NCI-H82 treated with DMSO at 0.1 percent for 48 hours (cell line): Measurements from ENCODE around the gene HNRNPDL.
"Not testable (repeated sequence)": the region's sequence is repeated elsewhere in the genome, so short reads cannot be mapped to it uniquely, and the experiment has no call there.

ENCODE experiments used
- DNase-seq: peaks from one replicate; lab custom pipeline; 2025; ENCODE audit not compliant: unreplicated experiment; lab: John Stamatoyannopoulos, UW

The HNRNPDL gene

GRCh38 chr4:82430193-82430963 lies at the start of gene HNRNPDL, which contains the start of gene ENOPH1:
Gene HNRNPDL (minus strand): TSS chr4:82430462. CDS start chr4:82429690, 772 bp downstream.
Gene ENOPH1 (plus strand): TSS chr4:82430590. CDS start chr4:82430830, 240 bp downstream.
- peak; percentile 75 for DNase-seq

GRCh38 chr4:82479562-82479961 lies 49.3 kb upstream of the HNRNPDL start:
- DNase-seq = no peak

- DNase-seq = not testable (repeated sequence)
Observed at GRCh38 chr4:82477469-82477868, 47.2 kb upstream of the HNRNPDL start.

- DNase-seq = not testable (repeated sequence)
Observed at GRCh38 chr4:82475931-82476330, 45.7 kb upstream of the HNRNPDL start.

- DNase-seq = no peak
Observed at GRCh38 chr4:82473621-82474164, 43.4 kb upstream of the HNRNPDL start.

- DNase-seq = not testable (repeated sequence)
Observed at GRCh38 chr4:82473080-82473479, 42.8 kb upstream of the HNRNPDL start.

GRCh38 chr4:82469791-82470345 lies 39.6 kb upstream of the HNRNPDL start:
- no peak for DNase-seq

- no peak for DNase-seq
Observed at GRCh38 chr4:82467471-82467870, 37.2 kb upstream of the HNRNPDL start.

GRCh38 chr4:82463221-82463620 lies 33.0 kb upstream of the HNRNPDL start:
- no peak for DNase-seq

GRCh38 chr4:82462415-82462831 lies 32.2 kb upstream of the HNRNPDL start:
- peak; percentile 60 for DNase-seq

- DNase-seq = no peak
Observed at GRCh38 chr4:82461710-82462109, 31.4 kb upstream of the HNRNPDL start.

GRCh38 chr4:82458729-82459128 lies 28.5 kb upstream of the HNRNPDL start:
- no peak for DNase-seq

- DNase-seq = no peak
Observed at GRCh38 chr4:82457266-82457665, 27.0 kb upstream of the HNRNPDL start.

GRCh38 chr4:82452026-82452425 lies 21.8 kb upstream of the HNRNPDL start:
- DNase-seq = no peak

- no peak for DNase-seq
Observed at GRCh38 chr4:82450966-82451755, 20.9 kb upstream of the HNRNPDL start.

GRCh38 chr4:82447886-82448285 lies 17.6 kb upstream of the HNRNPDL start:
- DNase-seq = no peak

GRCh38 chr4:82439088-82439487 lies 8.8 kb upstream of the HNRNPDL start:
- no peak for DNase-seq

- no peak for DNase-seq
Observed at GRCh38 chr4:82437285-82438005, 7.2 kb upstream of the HNRNPDL start.

GRCh38 chr4:82436780-82437179 lies 6.5 kb upstream of the HNRNPDL start:
- no peak for DNase-seq

GRCh38 chr4:82436130-82436529 lies 5.9 kb upstream of the HNRNPDL start:
- DNase-seq = no peak

GRCh38 chr4:82434949-82435348 lies 4.7 kb upstream of the HNRNPDL start:
- DNase-seq = no peak
